Measurements from ENCODE around the gene FGF14.

FGF14 gene

GRCh38 chr13:101942038-101942437 lies 459.8 kb downstream of the FGF14 start:
- H3K27ac ChIP-seq (ENCODE audit: poor library complexity, severe bottlenecking): no peak overlapping the region
- no peak overlapping the region for H3K4me3 ChIP-seq (ENCODE audit: severe bottlenecking)
- DNase-seq (ENCODE audit: low spot score) (no peak), ATAC-seq (ENCODE audit: low read depth) (peak; percentile 76)
- H3K36me3 ChIP-seq (ENCODE audit: low read depth): no peaks in the 10 kb centered on the region
- no peaks in the 10 kb centered on the region for H3K27me3 ChIP-seq (ENCODE audit: insufficient read depth, poor library complexity, severe bottlenecking)
- H3K9me3 ChIP-seq (ENCODE audit: severe bottlenecking): no peaks in the 10 kb centered on the region
- TF ChIP-seq CTCF (IDR thresholded peaks at IDR 0.05; ENCODE audit: poor library complexity, severe bottlenecking): peak; percentile 77
- no peaks in the 10 kb centered on the region for H3K4me1 ChIP-seq (ENCODE audit: insufficient read depth, poor library complexity, severe bottlenecking)

- Histone ChIP-seq H3K27me3 (ENCODE audit: insufficient read depth, poor library complexity, severe bottlenecking) (no peaks in the 10 kb centered on the region), H3K4me1 (ENCODE audit: insufficient read depth, poor library complexity, severe bottlenecking) (no peaks in the 10 kb centered on the region), H3K27ac (ENCODE audit: poor library complexity, severe bottlenecking) (no peak overlapping the region), H3K4me3 (ENCODE audit: severe bottlenecking) (no peak overlapping the region), H3K36me3 (ENCODE audit: low read depth) (no peaks in the 10 kb centered on the region), H3K9me3 (ENCODE audit: severe bottlenecking) (no peaks in the 10 kb centered on the region)
- TF ChIP-seq CTCF (IDR thresholded peaks at IDR 0.05; ENCODE audit: poor library complexity, severe bottlenecking): no peak
- ATAC-seq (ENCODE audit: low read depth): 0 out of 3 replicates have a peak, but pooled peaks have one; percentile 36
- no peak for DNase-seq (ENCODE audit: low spot score)
Measured at GRCh38 chr13:101941095-101941783, 460.6 kb downstream of the FGF14 start.

- DNase-seq (ENCODE audit: low spot score) (no peak), ATAC-seq (ENCODE audit: low read depth) (no peak)
- Histone ChIP-seq H3K36me3 (ENCODE audit: low read depth) (no peaks in the 10 kb centered on the region), H3K4me1 (ENCODE audit: insufficient read depth, poor library complexity, severe bottlenecking) (no peaks in the 10 kb centered on the region), H3K4me3 (ENCODE audit: severe bottlenecking) (no peak overlapping the region), H3K27ac (ENCODE audit: poor library complexity, severe bottlenecking) (no peak overlapping the region), H3K9me3 (ENCODE audit: severe bottlenecking) (no peaks in the 10 kb centered on the region), H3K27me3 (ENCODE audit: insufficient read depth, poor library complexity, severe bottlenecking) (no peaks in the 10 kb centered on the region)
- no peak for TF ChIP-seq CTCF (IDR thresholded peaks at IDR 0.05; ENCODE audit: poor library complexity, severe bottlenecking)
Measured at GRCh38 chr13:101939370-101939769, 462.5 kb downstream of the FGF14 start.

GRCh38 chr13:101935828-101936227 lies 466.0 kb downstream of the FGF14 start:
- ATAC-seq (ENCODE audit: low read depth): no peak
- no peak for DNase-seq (ENCODE audit: low spot score)
- H3K9me3 ChIP-seq (ENCODE audit: severe bottlenecking): no peaks in the 10 kb centered on the region
- no peak overlapping the region for H3K27ac ChIP-seq (ENCODE audit: poor library complexity, severe bottlenecking)
- H3K4me1 ChIP-seq (ENCODE audit: insufficient read depth, poor library complexity, severe bottlenecking): no peaks in the 10 kb centered on the region
- H3K36me3 ChIP-seq (ENCODE audit: low read depth): no peaks in the 10 kb centered on the region
- H3K4me3 ChIP-seq (ENCODE audit: severe bottlenecking): no peak overlapping the region
- TF ChIP-seq CTCF (IDR thresholded peaks at IDR 0.05; ENCODE audit: poor library complexity, severe bottlenecking): no peak
- H3K27me3 ChIP-seq (ENCODE audit: insufficient read depth, poor library complexity, severe bottlenecking): peaks cover 3% of the 10 kb centered on the region

- ATAC-seq (ENCODE audit: low read depth) (no peak), DNase-seq (ENCODE audit: low spot score) (no peak)
- no peaks in the 10 kb centered on the region for H3K9me3 ChIP-seq (ENCODE audit: severe bottlenecking)
- H3K27ac ChIP-seq (ENCODE audit: poor library complexity, severe bottlenecking): no peak overlapping the region
- H3K4me3 ChIP-seq (ENCODE audit: severe bottlenecking): no peak overlapping the region
- H3K4me1 ChIP-seq (ENCODE audit: insufficient read depth, poor library complexity, severe bottlenecking): no peaks in the 10 kb centered on the region
- peaks cover 3% of the 10 kb centered on the region for H3K27me3 ChIP-seq (ENCODE audit: insufficient read depth, poor library complexity, severe bottlenecking)
- no peak for TF ChIP-seq CTCF (IDR thresholded peaks at IDR 0.05; ENCODE audit: poor library complexity, severe bottlenecking)
- no peaks in the 10 kb centered on the region for H3K36me3 ChIP-seq (ENCODE audit: low read depth)
Measured at GRCh38 chr13:101931186-101931585, 470.7 kb downstream of the FGF14 start.
